Measurements from ENCODE around the gene FERMT1. TPM values are rescaled to one million over a fixed set of nuclear protein-coding genes. Genes with fewer than 3 reads are reported as not detected.
"Not testable (repeated sequence)": the region's sequence is repeated elsewhere in the genome, so short reads cannot be mapped to it uniquely, and the experiment has no call there.

FERMT1 gene
- total and polyA plus RNA-seq, 2 donors (not counting 3 experiments of a cell fraction or from before 2014, with no cell fraction given), result 0.11 to 1.5 TPM

DNA sequence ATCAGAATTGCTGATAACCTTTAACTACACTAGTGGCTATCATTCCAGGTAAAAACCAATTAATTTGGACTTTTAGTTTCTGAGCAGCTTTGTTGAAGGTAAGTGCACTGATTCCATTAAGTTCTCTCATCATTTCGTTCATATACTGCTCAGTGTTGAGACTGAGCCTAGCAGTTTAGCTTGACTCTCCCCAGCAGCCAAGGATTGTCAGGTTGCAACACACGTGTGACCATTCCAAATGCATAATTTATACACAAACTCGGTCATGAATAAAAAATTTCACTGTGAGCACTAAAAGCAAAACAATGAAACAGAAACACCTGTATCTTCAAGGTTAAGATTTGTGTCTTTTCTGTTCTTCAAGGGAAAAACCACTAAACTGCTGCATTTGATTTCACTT, 8.9 kb downstream of the FERMT1 start:
- H3K9me1 ChIP-seq (replicated peaks; ENCODE audit: control insufficient read depth, extremely low read depth, insufficient read depth, low read length), result no peaks in the 10 kb centered on the region
- no peak overlapping the region for H3K9ac ChIP-seq (replicated peaks; ENCODE audit: extremely low read depth, insufficient read depth, low read length)
- H3K4me1 ChIP-seq (ENCODE audit: control insufficient read depth, extremely low read depth, insufficient read depth, low read length), result no peaks in the 10 kb centered on the region
- no peaks in the 10 kb centered on the region for H3K27me3 ChIP-seq (ENCODE audit: control insufficient read depth in 2 of 2, insufficient read depth in 2 of 2, low read length in 2 of 2)
- dilution Hi-C loops (cut with MboI; ENCODE audit: extremely low pct_ligation_motif_present, low sequenced_read_pairs), result no loop called here
- no peak overlapping the region for H3K4me3 ChIP-seq (replicated peaks in 1 of 3; ENCODE audit: insufficient read depth in 1 of 3, low read depth in 1 of 3, low read length in 3 of 3)
- no peaks in the 10 kb centered on the region for H3K79me2 ChIP-seq (ENCODE audit: control insufficient read depth, insufficient read depth, low read length)
- no peak overlapping the region for H3K4me2 ChIP-seq (ENCODE audit: insufficient read depth, low read length)
- ChIA-PET CTCF (no interaction called here), POLR2A (no interaction called here)
- no TSS peak for BruUV-seq (replicated peaks)
- H3K27ac ChIP-seq (ENCODE audit: insufficient read depth, low read depth, low read length), result no peak overlapping the region
- no peaks in the 10 kb centered on the region for H3K9me3 ChIP-seq (replicated peaks; ENCODE audit: control insufficient read depth, insufficient read depth, low read length)
- H4K20me1 ChIP-seq (replicated peaks; ENCODE audit: control insufficient read depth, extremely low read depth, insufficient read depth, low read length), result no peaks in the 10 kb centered on the region
- no peak for TF ChIP-seq EZH2 (IDR thresholded peaks at IDR 0.05; ENCODE audit: borderline replicate concordance, low read depth, low read length, severe bottlenecking)
- TF ChIP-seq GATA2 (IDR thresholded peaks at IDR 0.05; ENCODE audit: insufficient read depth, insufficient read length, low read depth, low read length), result no peak
- TF ChIP-seq JUN (IDR thresholded peaks at IDR 0.05; ENCODE audit: borderline replicate concordance, insufficient read depth, insufficient read length, low read depth), result no peak
- H3K36me3 ChIP-seq (ENCODE audit: control insufficient read depth in 2 of 2, extremely low read depth in 1 of 2, insufficient read depth in 2 of 2, low read length in 2 of 2), result no peaks in the 10 kb centered on the region
- FAIRE-seq (no peak), DNase-seq (ENCODE audit: low read depth, low spot score) (no peak)
- intact Hi-C loops (cut with micrococcal nuclease), result no loop called here
- no peak overlapping the region for H2AFZ ChIP-seq (ENCODE audit: low read depth, low read length)

DNA sequence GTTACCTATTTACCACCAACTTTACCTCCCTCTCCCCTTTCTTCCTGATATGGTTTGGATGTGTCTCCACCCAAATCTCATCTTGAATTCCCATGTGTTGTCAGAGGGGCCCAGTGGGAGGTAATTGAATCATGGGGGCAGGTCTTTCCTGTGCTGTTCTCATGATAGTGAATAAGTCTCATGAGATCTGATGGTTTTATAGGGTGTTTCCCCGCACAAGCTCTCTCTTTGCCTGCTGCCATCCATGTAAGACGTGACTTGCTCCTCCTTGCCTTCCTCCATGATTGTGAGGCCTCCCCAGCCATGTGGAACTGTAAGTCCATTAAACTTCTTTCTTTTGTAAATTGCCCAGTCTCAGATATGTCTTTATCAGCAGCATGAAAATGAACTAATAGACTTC, 9.9 kb downstream of the FERMT1 start:
- H3K27ac ChIP-seq (ENCODE audit: insufficient read depth, low read depth, low read length); FAIRE-seq; H3K36me3 ChIP-seq (ENCODE audit: control insufficient read depth in 2 of 2, extremely low read depth in 1 of 2, insufficient read depth in 2 of 2, low read length in 2 of 2); POLR2A ChIA-PET; H3K9ac ChIP-seq (replicated peaks; ENCODE audit: extremely low read depth, insufficient read depth, low read length); DNase-seq (ENCODE audit: low read depth, low spot score); BruUV-seq (replicated peaks); H3K79me2 ChIP-seq (ENCODE audit: control insufficient read depth, insufficient read depth, low read length); H3K9me3 ChIP-seq (replicated peaks; ENCODE audit: control insufficient read depth, insufficient read depth, low read length); H3K27me3 ChIP-seq (ENCODE audit: control insufficient read depth in 2 of 2, insufficient read depth in 2 of 2, low read length in 2 of 2); H3K4me3 ChIP-seq (replicated peaks in 1 of 3; ENCODE audit: insufficient read depth in 1 of 3, low read depth in 1 of 3, low read length in 3 of 3); CTCF ChIA-PET; H3K4me1 ChIP-seq (ENCODE audit: control insufficient read depth, extremely low read depth, insufficient read depth, low read length); H4K20me1 ChIP-seq (replicated peaks; ENCODE audit: control insufficient read depth, extremely low read depth, insufficient read depth, low read length); H3K4me2 ChIP-seq (ENCODE audit: insufficient read depth, low read length); intact Hi-C loops (cut with micrococcal nuclease); dilution Hi-C loops (cut with MboI; ENCODE audit: extremely low pct_ligation_motif_present, low sequenced_read_pairs); H2AFZ ChIP-seq (ENCODE audit: low read depth, low read length); H3K9me1 ChIP-seq (replicated peaks; ENCODE audit: control insufficient read depth, extremely low read depth, insufficient read depth, low read length): not testable (repeated sequence)

Measured in endothelial cell of umbilical vein (primary cell).